H1 (cell line): ENCODE measurements around the gene FGF12. TPM values are rescaled to one million over a fixed set of nuclear protein-coding genes. Genes with fewer than 3 reads are reported as not detected.

Source experiments
- BACH1 ChIP-seq: IDR thresholded peaks from 2 replicates; pipeline ENCODE4 v1.6.1; 2012; ENCODE audit warnings: low read length, improper control_type of control experiment
- BCL11A ChIP-seq, 2 experiments: IDR thresholded peaks; one replicate each; pipeline ENCODE4 v1.6.1; 2011; ENCODE audit warnings: low read depth in 2 of 2, low read length in 2 of 2, mild to moderate bottlenecking in 2 of 2
- BRCA1 ChIP-seq: IDR thresholded peaks from 2 replicates; pipeline ENCODE4 v1.6.1; 2012; ENCODE audit warnings: low read depth, low read length, improper control_type of control experiment
- EGR1 ChIP-seq: IDR thresholded peaks from 2 replicates; pipeline ENCODE4 v1.6.1; 2011; ENCODE audit warnings: low read depth, low read length, borderline replicate concordance
- JUN ChIP-seq: IDR thresholded peaks from 2 replicates; pipeline ENCODE4 v1.6.1; 2011; ENCODE audit warnings: low read depth, mild to moderate bottlenecking, improper control_type of control experiment, low read length
- KDM4A ChIP-seq: IDR thresholded peaks from one replicate; pipeline ENCODE4 v1.7.1; 2012; ENCODE audit warnings: low read depth, mild to moderate bottlenecking, moderate library complexity, low read length, inconsistent platforms; ENCODE audit not compliant: severe bottlenecking
- SP1 ChIP-seq: IDR thresholded peaks from 2 replicates; pipeline ENCODE4 v1.6.1; 2011; ENCODE audit warnings: low read depth, low read length
- TBP ChIP-seq: IDR thresholded peaks from 2 replicates; pipeline ENCODE4 v1.6.1; 2011; ENCODE audit warnings: low read depth, low read length, improper control_type of control experiment
- polyA plus RNA-seq, 7 experiments: library from polyadenylated mRNA; depleted of rRNA in 3 of 7; stranded (reverse) in 5 of 7; unstranded in 2 of 7; fragments of >200 nt in 5 of 7; fragments of 200-250 nt in 2 of 7; gene quantifications; 1 replicate in 5 of 7; 2 replicates in 1 of 7; 4 replicates in 1 of 7; pipeline versions ENCODE4 v1.2.1 to v1.2.3, GENCODE V29; 2011 to 2013; ENCODE audit warnings: missing spikeins in 2 of 7, mixed read lengths in 2 of 7
- total RNA-seq: library from RNA; stranded (reverse); fragmentation: NEBNext Ultra II Directional; extraction: Animal tissue kit (Norgen Biotek cat#: 25700); gene quantifications from 2 replicates; pipeline ENCODE4 v1.2.1, GENCODE V29; 2021
- TF ChIP-seq, protein P1 (sequence below): IDR thresholded peaks from 2 replicates; pipeline ENCODE4 v1.6.1; 2011; ENCODE audit warnings: low read depth, mild to moderate bottlenecking, low read length; ENCODE audit not compliant: insufficient read depth

FGF12 gene
- total and polyA plus RNA-seq, 2 of the 8 experiments (the other 6 are each of a cell fraction or from before 2014, with no cell fraction given): 4.1 to 16.6 TPM

DNA sequence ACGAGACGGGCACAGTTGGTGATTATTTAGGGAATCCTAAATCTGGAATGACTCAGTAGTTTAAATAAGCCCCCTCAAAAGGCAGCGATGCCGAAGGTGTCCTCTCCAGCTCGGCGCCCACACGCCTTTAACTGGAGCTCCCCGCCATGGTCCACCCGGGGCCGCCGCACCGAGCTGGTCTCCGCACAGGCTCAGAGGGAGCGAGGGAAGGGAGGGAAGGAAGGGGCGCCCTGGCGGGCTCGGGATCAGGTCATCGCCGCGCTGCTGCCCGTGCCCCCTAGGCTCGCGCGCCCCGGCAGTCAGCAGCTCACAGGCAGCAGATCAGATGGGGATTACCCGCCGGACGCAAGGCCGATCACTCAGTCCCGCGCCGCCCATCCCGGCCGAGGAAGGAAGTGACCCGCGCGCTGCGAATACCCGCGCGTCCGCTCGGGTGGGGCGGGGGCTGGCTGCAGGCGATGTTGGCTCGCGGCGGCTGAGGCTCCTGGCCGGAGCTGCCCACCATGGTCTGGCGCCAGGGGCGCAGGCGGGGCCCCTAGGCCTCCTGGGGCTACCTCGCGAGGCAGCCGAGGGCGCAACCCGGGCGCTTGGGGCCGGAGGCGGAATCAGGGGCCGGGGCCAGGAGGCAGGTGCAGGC lies 318.0 kb downstream of the FGF12 start (continued):
- TF ChIP-seq, protein P1, sequence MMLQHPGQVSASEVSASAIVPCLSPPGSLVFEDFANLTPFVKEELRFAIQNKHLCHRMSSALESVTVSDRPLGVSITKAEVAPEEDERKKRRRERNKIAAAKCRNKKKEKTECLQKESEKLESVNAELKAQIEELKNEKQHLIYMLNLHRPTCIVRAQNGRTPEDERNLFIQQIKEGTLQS: no peak
- TF ChIP-seq TBP: peak; percentile 54
- no peak for TF ChIP-seq SP1
- no peak for TF ChIP-seq BCL11A (IDR thresholded peaks at IDR 0.05; ENCODE audit: low read depth in 2 of 2, low read length in 2 of 2)
- no peak for TF ChIP-seq EGR1
- peak; percentile 92 for TF ChIP-seq KDM4A
- TF ChIP-seq BRCA1: no peak
- TF ChIP-seq JUN: no peak
- no peak for TF ChIP-seq BACH1
